Gastroesophageal sphincter (tissue), 4 donors: Measurements from ENCODE around the gene DOCK7. TPM values are rescaled to one million over a fixed set of nuclear protein-coding genes. Genes with fewer than 3 reads are reported as not detected.

Experiments used
- ATAC-seq: fragments of 150-250 bp; one replicate; pipeline ENCODE4 v1.9.1; 2016; ENCODE audit warnings: mild to moderate bottlenecking, moderate library complexity
- H3K27ac ChIP-seq, 4 donors: fragments of 200-600 bp; sonication (generic) in 3 of 4; 1 replicate in 3 of 4; 2 replicates in 1 of 4; pipeline ENCODE4 v1.5.1; 2016 to 2019
- H3K27me3 ChIP-seq: fragments of 200-600 bp; sonication (generic); one replicate; pipeline ENCODE4 v1.5.1; 2019
- H3K36me3 ChIP-seq, 2 donors: fragments of 200-600 bp; sonication (generic); one replicate each; pipeline ENCODE4 v1.5.1; 2019; ENCODE audit warnings: control low read depth in 1 of 2
- H3K4me1 ChIP-seq, 3 donors: fragments of 200-600 bp; sonication (generic); 1 replicate in 2 of 3; 2 replicates in 1 of 3; pipeline ENCODE4 v1.5.1; 2016 to 2019; ENCODE audit warnings: control low read depth in 2 of 3
- H3K4me3 ChIP-seq, 2 donors: fragments of 200-600 bp; sonication (generic); one replicate each; pipeline ENCODE4 v1.5.1; 2019; ENCODE audit warnings: mild to moderate bottlenecking in 1 of 2, moderate library complexity in 1 of 2
- H3K9me3 ChIP-seq, 3 donors: fragments of 200-600 bp; sonication (generic); one replicate each; pipeline ENCODE4 v1.5.1; 2017 to 2019; ENCODE audit warnings: control low read depth in 2 of 3
- CTCF ChIP-seq, 4 experiments: fragments of 200-600 bp in 2 of 4; fragments of 450-650 bp in 2 of 4; sonication (generic) in 1 of 4; IDR thresholded peaks; one replicate each; pipeline ENCODE4 v1.5.1; 2017 to 2019; ENCODE audit warnings: antibody characterized with exemption in 4 of 4, mild to moderate bottlenecking in 2 of 4, moderate library complexity in 2 of 4
- EP300 ChIP-seq: sonication (generic); formaldehyde crosslinking; IDR thresholded peaks from one replicate; pipeline ENCODE4 v1.6.1; 2017; ENCODE audit warnings: antibody characterized with exemption, mild to moderate bottlenecking
- POLR2A ChIP-seq, 2 donors: fragments of 450-650 bp; IDR thresholded peaks; one replicate each; pipeline ENCODE4 v1.6.1; 2017; ENCODE audit warnings: antibody characterized with exemption in 2 of 2, mild to moderate bottlenecking in 2 of 2, moderate library complexity in 1 of 2
- POLR2AphosphoS5 ChIP-seq: sonication (generic); formaldehyde crosslinking; IDR thresholded peaks from one replicate; pipeline ENCODE4 v1.6.1; 2017; ENCODE audit warnings: antibody characterized with exemption
- WGBS, 2 donors: methylation state at CpG; one replicate each; pipeline ENCODE4 v1.1.5; 2018; ENCODE audit warnings: low coverage in 1 of 2; 5-methylcytosine and 5-hydroxymethylcytosine counted together
- total RNA-seq, 4 donors: library from RNA; depleted of rRNA; stranded (reverse); fragments of >200 nt; gene quantifications; one replicate each; pipeline ENCODE4 v1.1.0, GENCODE V29; 2016

DOCK7 gene
- total RNA-seq, 4 donors from 2014 or later, result 30.2 to 50.7 (median 36.2) TPM

- TF ChIP-seq POLR2AphosphoS5 (no peak), CTCF (IDR thresholded peaks at IDR 0.05) (no peak), EP300 (no peak), POLR2A (IDR thresholded peaks at IDR 0.05) (no peak)
- Histone ChIP-seq H3K36me3 (peaks cover 0 to 40% of the 10 kb centered on the region in 2 donors), H3K4me3 (no peak overlapping the region), H3K4me1 (no peaks in the 10 kb centered on the region), H3K27me3 (no peaks in the 10 kb centered on the region), H3K9me3 (no peaks in the 10 kb centered on the region), H3K27ac (no peak overlapping the region)
- ATAC-seq, result no peak
- WGBS, 2 donors, result 69 to 87% methylated on average over 5 of the region's 5 CpGs
Measured at GRCh38 chr1:62484824-62485468, 203.2 kb downstream of the DOCK7 start.

- Histone ChIP-seq H3K4me1 (no peaks in the 10 kb centered on the region), H3K27me3 (no peaks in the 10 kb centered on the region), H3K9me3 (no peaks in the 10 kb centered on the region), H3K36me3 (peaks cover 0 to 21% of the 10 kb centered on the region in 2 donors), H3K27ac (no peak overlapping the region), H3K4me3 (no peak overlapping the region)
- no peak for ATAC-seq
- no peak for TF ChIP-seq EP300
- no peak for TF ChIP-seq POLR2AphosphoS5
- TF ChIP-seq POLR2A (IDR thresholded peaks at IDR 0.05), result no peak
- no peak for TF ChIP-seq CTCF (IDR thresholded peaks at IDR 0.05)
- WGBS, 2 donors, result 69 to 72% methylated on average over 3 of the region's 3 CpGs
Measured at GRCh38 chr1:62481681-62482080, 206.5 kb downstream of the DOCK7 start.

- Histone ChIP-seq H3K4me3 (no peak overlapping the region), H3K36me3 (peaks cover 0 to 70% of the 10 kb centered on the region in 2 donors), H3K27me3 (no peaks in the 10 kb centered on the region), H3K27ac (no peak overlapping the region), H3K4me1 (no peaks in the 10 kb centered on the region), H3K9me3 (no peaks in the 10 kb centered on the region)
- no peak for TF ChIP-seq EP300
- TF ChIP-seq CTCF (IDR thresholded peaks at IDR 0.05), result no peak
- TF ChIP-seq POLR2AphosphoS5, result no peak
- TF ChIP-seq POLR2A (IDR thresholded peaks at IDR 0.05), result no peak
- ATAC-seq, result no peak
- WGBS, 2 donors, result 70 to 82% methylated on average over 3 of the region's 3 CpGs
Measured at GRCh38 chr1:62476525-62477219, 211.5 kb downstream of the DOCK7 start.

- TF ChIP-seq POLR2AphosphoS5 (no peak), CTCF (IDR thresholded peaks at IDR 0.05) (no peak), POLR2A (IDR thresholded peaks at IDR 0.05) (no peak), EP300 (no peak)
- H3K4me3 ChIP-seq, result no peak overlapping the region
- no peak overlapping the region for H3K27ac ChIP-seq
- ATAC-seq, result no peak
- H3K9me3 ChIP-seq, result peaks cover 0 to 21% (median 0%) of the 10 kb centered on the region in 3 donors
- peaks cover 0 to 94% of the 10 kb centered on the region in 2 donors for H3K36me3 ChIP-seq
- H3K4me1 ChIP-seq, result no peaks in the 10 kb centered on the region
- no peaks in the 10 kb centered on the region for H3K27me3 ChIP-seq
Measured at GRCh38 chr1:62467092-62467491, 221.1 kb downstream of the DOCK7 start.

GRCh38 chr1:62462370-62462769 lies 225.8 kb downstream of the DOCK7 start:
- no peak for TF ChIP-seq CTCF (IDR thresholded peaks at IDR 0.05)
- TF ChIP-seq POLR2AphosphoS5, result no peak
- TF ChIP-seq EP300, result no peak
- no peak for TF ChIP-seq POLR2A (IDR thresholded peaks at IDR 0.05)
- ATAC-seq, result no peak
- Histone ChIP-seq H3K27ac (no peak overlapping the region), H3K4me3 (no peak overlapping the region), H3K36me3 (peaks cover 0 to 62% of the 10 kb centered on the region in 2 donors), H3K9me3 (no peaks in the 10 kb centered on the region), H3K27me3 (no peaks in the 10 kb centered on the region), H3K4me1 (no peaks in the 10 kb centered on the region)
- WGBS, 2 donors, result 93 to 96% methylated on average over 3 of the region's 3 CpGs
